DMS53 treated with DMSO at 0.1 percent for 48 hours (cell line): ENCODE results near the gene UBAC2.
"Not testable (repeated sequence)": the region's sequence is repeated elsewhere in the genome, so short reads cannot be mapped to it uniquely, and the experiment has no call there.

Source experiments
- DNase-seq: peaks from one replicate; lab custom pipeline; 2025; ENCODE audit not compliant: unreplicated experiment; lab: John Stamatoyannopoulos, UW

The UBAC2 gene

GRCh38 chr13:99211421-99212035, 10.9 kb downstream of the UBAC2 start:
- no peak for DNase-seq

- no peak for DNase-seq
Observed at GRCh38 chr13:99214232-99214631, 13.6 kb downstream of the UBAC2 start.

- DNase-seq: no peak
Observed at GRCh38 chr13:99214731-99215130, 14.1 kb downstream of the UBAC2 start.

GRCh38 chr13:99215184-99215830, 14.7 kb downstream of the UBAC2 start:
- no peak for DNase-seq

- no peak for DNase-seq
Observed at GRCh38 chr13:99217461-99218110, 16.9 kb downstream of the UBAC2 start.

GRCh38 chr13:99218126-99218525, 17.5 kb downstream of the UBAC2 start:
- DNase-seq: no peak

GRCh38 chr13:99218545-99218944, 17.9 kb downstream of the UBAC2 start:
- DNase-seq: no peak

- DNase-seq: no peak
Observed at GRCh38 chr13:99218969-99219368, 18.3 kb downstream of the UBAC2 start.

GRCh38 chr13:99220199-99220935, 19.7 kb downstream of the UBAC2 start:
- DNase-seq: no peak

GRCh38 chr13:99221567-99222239, 21.0 kb downstream of the UBAC2 start:
- no peak for DNase-seq

- no peak for DNase-seq
Observed at GRCh38 chr13:99223587-99223986, 22.9 kb downstream of the UBAC2 start.

GRCh38 chr13:99224021-99224420, 23.4 kb downstream of the UBAC2 start:
- no peak for DNase-seq

GRCh38 chr13:99225078-99225477, 24.4 kb downstream of the UBAC2 start:
- no peak for DNase-seq

- no peak for DNase-seq
Observed at GRCh38 chr13:99226513-99226912, 25.9 kb downstream of the UBAC2 start.

GRCh38 chr13:99227331-99227900, 26.8 kb downstream of the UBAC2 start:
- no peak for DNase-seq

GRCh38 chr13:99227909-99228688, 27.4 kb downstream of the UBAC2 start:
- no peak for DNase-seq

- DNase-seq: no peak
Observed at GRCh38 chr13:99228737-99229691, 28.4 kb downstream of the UBAC2 start.

GRCh38 chr13:99230588-99230987, 29.9 kb downstream of the UBAC2 start:
- not testable (repeated sequence) for DNase-seq

GRCh38 chr13:99230991-99231390, 30.3 kb downstream of the UBAC2 start:
- DNase-seq: no peak
